ENCODE results near the gene ARMC10.
"Not testable (repeated sequence)": the region's sequence is repeated elsewhere in the genome, so short reads cannot be mapped to it uniquely, and the experiment has no call there.

ARMC10 gene

GRCh38 chr7:103106703-103107070, 31.7 kb downstream of the ARMC10 start:
- not testable (repeated sequence) for H3K36me3 ChIP-seq (ENCODE audit: control insufficient read depth, low read depth, low read length); H3K9ac ChIP-seq (ENCODE audit: low read length); H3K9me3 ChIP-seq (ENCODE audit: control insufficient read depth, low read depth, low read length); H3K4me3 ChIP-seq (ENCODE audit: low read length); H3K27ac ChIP-seq (ENCODE audit: low read length); H3K27me3 ChIP-seq (ENCODE audit: control insufficient read depth, insufficient read depth, low read length)
- peaks cover 10% of the 10 kb centered on the region for H3K4me1 ChIP-seq (ENCODE audit: control insufficient read depth, low read depth, low read length)

DNA sequence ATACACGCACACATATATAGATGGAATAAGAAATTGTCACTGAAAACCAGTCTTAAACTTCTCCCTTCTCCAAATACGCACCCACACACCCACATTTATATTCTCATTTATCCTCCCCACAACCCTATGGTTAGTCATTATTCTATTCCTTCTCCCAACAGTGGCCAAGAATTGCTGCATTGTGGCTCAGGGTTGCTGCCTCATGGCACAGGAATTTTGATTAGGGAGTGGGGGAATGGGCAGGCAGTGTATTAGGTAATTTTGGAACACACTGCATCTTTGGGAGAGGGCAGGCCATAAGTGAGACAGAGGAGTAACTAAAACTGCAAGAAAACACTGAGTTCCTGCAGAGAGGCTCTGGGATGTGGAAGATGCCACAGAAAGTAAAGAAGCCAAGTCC, 38.2 kb downstream of the ARMC10 start:
- Histone ChIP-seq H3K9ac (ENCODE audit: low read length) (no peak overlapping the region), H3K4me1 (ENCODE audit: control insufficient read depth, low read depth, low read length) (no peaks in the 10 kb centered on the region), H3K36me3 (ENCODE audit: control insufficient read depth, low read depth, low read length) (peaks cover 5% of the 10 kb centered on the region), H3K27me3 (ENCODE audit: control insufficient read depth, insufficient read depth, low read length) (no peaks in the 10 kb centered on the region), H3K27ac (ENCODE audit: low read length) (no peak overlapping the region), H3K4me3 (ENCODE audit: low read length) (no peak overlapping the region), H3K9me3 (ENCODE audit: control insufficient read depth, low read depth, low read length) (no peaks in the 10 kb centered on the region)

DNA sequence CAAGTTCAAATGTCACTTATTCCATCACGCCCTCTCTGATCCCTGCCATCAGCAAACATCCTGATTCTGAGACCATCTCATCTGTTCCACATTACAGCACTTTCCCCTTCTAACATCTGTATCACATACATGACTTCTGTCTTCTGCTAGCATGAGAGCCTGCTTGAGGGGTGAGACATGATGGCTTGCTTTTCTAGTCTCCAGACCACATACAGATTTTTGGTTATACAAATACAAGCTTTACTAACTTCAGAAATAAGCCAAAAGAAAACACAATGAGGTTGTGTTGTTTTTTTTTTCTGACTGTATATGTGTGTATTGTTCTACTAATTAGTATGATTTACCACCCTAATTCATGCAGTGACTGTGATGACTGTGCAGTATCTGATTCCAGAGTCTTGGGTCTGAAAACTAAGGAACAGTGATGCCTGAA, 39.7 kb downstream of the ARMC10 start:
- H3K9me3 ChIP-seq (ENCODE audit: control insufficient read depth, low read depth, low read length): no peaks in the 10 kb centered on the region

DNA sequence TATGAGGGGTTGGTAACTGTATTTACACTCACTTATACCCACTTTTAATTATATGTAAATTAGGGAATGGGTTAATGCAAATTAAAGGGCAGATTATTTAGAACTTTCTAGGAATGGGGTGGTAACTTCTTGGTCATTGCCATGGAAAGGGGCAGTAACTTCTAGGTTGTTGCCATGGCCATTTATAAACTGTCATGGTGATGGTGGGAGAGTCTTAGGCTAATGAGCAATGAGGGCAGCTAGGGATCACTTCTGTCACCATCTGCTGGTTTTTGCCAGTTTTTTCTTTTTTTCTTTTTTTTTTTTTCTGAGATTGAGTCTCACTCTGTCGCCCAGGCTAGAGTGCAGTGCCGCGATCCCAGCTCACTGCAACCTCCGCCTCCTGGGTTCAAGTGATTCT, 40.8 kb downstream of the ARMC10 start:
- H3K36me3 ChIP-seq (ENCODE audit: control insufficient read depth, low read depth, low read length): peaks cover 11% of the 10 kb centered on the region
- no peaks in the 10 kb centered on the region for H3K9me3 ChIP-seq (ENCODE audit: control insufficient read depth, low read depth, low read length)
- no peak overlapping the region for H3K4me3 ChIP-seq (ENCODE audit: low read length)
- no peaks in the 10 kb centered on the region for H3K27me3 ChIP-seq (ENCODE audit: control insufficient read depth, insufficient read depth, low read length)
- no peak overlapping the region for H3K9ac ChIP-seq (ENCODE audit: low read length)
- H3K4me1 ChIP-seq (ENCODE audit: control insufficient read depth, low read depth, low read length): no peaks in the 10 kb centered on the region
- H3K27ac ChIP-seq (ENCODE audit: low read length): no peak overlapping the region

More for the DNA sequence above, 39.7 kb downstream of the ARMC10 start:
- no peak overlapping the region for H3K4me3 ChIP-seq (ENCODE audit: low read length)
- H3K27ac ChIP-seq (ENCODE audit: low read length): no peak overlapping the region
- peaks cover 5% of the 10 kb centered on the region for H3K36me3 ChIP-seq (ENCODE audit: control insufficient read depth, low read depth, low read length)
- no peaks in the 10 kb centered on the region for H3K4me1 ChIP-seq (ENCODE audit: control insufficient read depth, low read depth, low read length)
- H3K27me3 ChIP-seq (ENCODE audit: control insufficient read depth, insufficient read depth, low read length): no peaks in the 10 kb centered on the region
- H3K9ac ChIP-seq (ENCODE audit: low read length): no peak overlapping the region

- H3K9me3 ChIP-seq (ENCODE audit: control insufficient read depth, low read depth, low read length): no peaks in the 10 kb centered on the region
- H3K4me1 ChIP-seq (ENCODE audit: control insufficient read depth, low read depth, low read length): no peaks in the 10 kb centered on the region
- H3K27ac ChIP-seq (ENCODE audit: low read length): no peak overlapping the region
- H3K27me3 ChIP-seq (ENCODE audit: control insufficient read depth, insufficient read depth, low read length): no peaks in the 10 kb centered on the region
- no peak overlapping the region for H3K9ac ChIP-seq (ENCODE audit: low read length)
- peaks cover 15% of the 10 kb centered on the region for H3K36me3 ChIP-seq (ENCODE audit: control insufficient read depth, low read depth, low read length)
- no peak overlapping the region for H3K4me3 ChIP-seq (ENCODE audit: low read length)
Measured at GRCh38 chr7:103116511-103116910, 41.6 kb downstream of the ARMC10 start.

DNA sequence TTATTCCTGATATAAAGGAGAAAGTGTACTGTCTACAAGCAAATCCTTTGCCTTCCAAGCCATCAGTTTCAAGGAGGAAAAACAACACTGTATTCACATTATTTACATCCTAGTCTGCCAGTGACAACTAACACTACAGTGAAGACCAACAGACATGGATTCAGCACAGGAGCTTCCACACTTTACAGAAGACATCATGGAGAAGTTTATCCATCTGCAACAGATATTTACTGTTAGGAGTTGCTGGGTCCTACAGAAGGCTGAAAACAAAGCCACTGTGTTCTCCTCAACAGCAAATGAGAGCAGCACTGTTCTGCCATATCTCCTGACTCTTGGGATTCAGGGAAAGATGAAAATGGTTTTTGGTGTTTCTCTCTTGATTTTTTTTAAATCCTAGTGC, 42.1 kb downstream of the ARMC10 start:
- Histone ChIP-seq H3K27ac (ENCODE audit: low read length) (no peak overlapping the region), H3K4me1 (ENCODE audit: control insufficient read depth, low read depth, low read length) (no peaks in the 10 kb centered on the region), H3K9ac (ENCODE audit: low read length) (no peak overlapping the region), H3K27me3 (ENCODE audit: control insufficient read depth, insufficient read depth, low read length) (no peaks in the 10 kb centered on the region), H3K36me3 (ENCODE audit: control insufficient read depth, low read depth, low read length) (peaks cover 15% of the 10 kb centered on the region), H3K9me3 (ENCODE audit: control insufficient read depth, low read depth, low read length) (no peaks in the 10 kb centered on the region), H3K4me3 (ENCODE audit: low read length) (no peak overlapping the region)

GRCh38 chr7:103117465-103117864, 42.5 kb downstream of the ARMC10 start:
- Histone ChIP-seq H3K36me3 (ENCODE audit: control insufficient read depth, low read depth, low read length) (peaks cover 15% of the 10 kb centered on the region), H3K9ac (ENCODE audit: low read length) (no peak overlapping the region)

GRCh38 chr7:103119791-103120291, 44.9 kb downstream of the ARMC10 start:
- H3K4me3 ChIP-seq (ENCODE audit: low read length): no peak overlapping the region
- H3K9me3 ChIP-seq (ENCODE audit: control insufficient read depth, low read depth, low read length): no peaks in the 10 kb centered on the region
- H3K27me3 ChIP-seq (ENCODE audit: control insufficient read depth, insufficient read depth, low read length): no peaks in the 10 kb centered on the region
- no peak overlapping the region for H3K9ac ChIP-seq (ENCODE audit: low read length)
- no peak overlapping the region for H3K27ac ChIP-seq (ENCODE audit: low read length)
- H3K4me1 ChIP-seq (ENCODE audit: control insufficient read depth, low read depth, low read length): no peaks in the 10 kb centered on the region
- peaks cover 15% of the 10 kb centered on the region for H3K36me3 ChIP-seq (ENCODE audit: control insufficient read depth, low read depth, low read length)

More at GRCh38 chr7:103117465-103117864, 42.5 kb downstream of the ARMC10 start:
- H3K4me1 ChIP-seq (ENCODE audit: control insufficient read depth, low read depth, low read length): no peaks in the 10 kb centered on the region
- no peaks in the 10 kb centered on the region for H3K27me3 ChIP-seq (ENCODE audit: control insufficient read depth, insufficient read depth, low read length)
- H3K4me3 ChIP-seq (ENCODE audit: low read length): no peak overlapping the region
- no peaks in the 10 kb centered on the region for H3K9me3 ChIP-seq (ENCODE audit: control insufficient read depth, low read depth, low read length)
- H3K27ac ChIP-seq (ENCODE audit: low read length): no peak overlapping the region

DNA sequence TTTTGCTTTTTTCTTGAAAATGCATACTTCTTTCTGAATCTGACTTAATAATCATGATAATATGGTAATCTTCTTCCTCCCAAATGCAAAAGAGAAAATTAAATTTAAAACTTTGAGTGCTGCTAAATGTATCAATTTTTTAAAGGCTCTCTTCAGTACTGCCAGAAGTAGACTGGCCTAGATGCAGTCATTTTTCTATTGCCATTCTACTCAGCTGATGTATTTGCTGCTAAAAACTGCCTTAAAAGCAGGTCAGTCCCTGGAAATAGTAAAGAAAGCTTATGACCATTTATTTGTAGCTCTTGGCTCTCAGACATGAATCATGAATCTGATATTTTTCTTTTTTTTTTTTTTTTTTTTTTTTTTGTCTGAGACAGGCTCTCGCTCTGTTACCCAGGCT, 45.4 kb downstream of the ARMC10 start:
- H3K4me3 ChIP-seq (ENCODE audit: low read length): no peak overlapping the region
- no peaks in the 10 kb centered on the region for H3K27me3 ChIP-seq (ENCODE audit: control insufficient read depth, insufficient read depth, low read length)
- peaks cover 15% of the 10 kb centered on the region for H3K36me3 ChIP-seq (ENCODE audit: control insufficient read depth, low read depth, low read length)
- H3K9ac ChIP-seq (ENCODE audit: low read length): no peak overlapping the region
- no peaks in the 10 kb centered on the region for H3K9me3 ChIP-seq (ENCODE audit: control insufficient read depth, low read depth, low read length)
- H3K4me1 ChIP-seq (ENCODE audit: control insufficient read depth, low read depth, low read length): no peaks in the 10 kb centered on the region
- no peak overlapping the region for H3K27ac ChIP-seq (ENCODE audit: low read length)

GRCh38 chr7:103121641-103122040, 46.7 kb downstream of the ARMC10 start:
- Histone ChIP-seq H3K4me3 (ENCODE audit: low read length) (no peak overlapping the region), H3K36me3 (ENCODE audit: control insufficient read depth, low read depth, low read length) (peaks cover 19% of the 10 kb centered on the region), H3K27ac (ENCODE audit: low read length) (no peak overlapping the region), H3K9ac (ENCODE audit: low read length) (no peak overlapping the region), H3K27me3 (ENCODE audit: control insufficient read depth, insufficient read depth, low read length) (no peaks in the 10 kb centered on the region), H3K9me3 (ENCODE audit: control insufficient read depth, low read depth, low read length) (no peaks in the 10 kb centered on the region), H3K4me1 (ENCODE audit: control insufficient read depth, low read depth, low read length) (no peaks in the 10 kb centered on the region)

GRCh38 chr7:103123529-103123928, 48.6 kb downstream of the ARMC10 start:
- no peak overlapping the region for H3K9ac ChIP-seq (ENCODE audit: low read length)
- H3K27me3 ChIP-seq (ENCODE audit: control insufficient read depth, insufficient read depth, low read length): no peaks in the 10 kb centered on the region
- no peak overlapping the region for H3K27ac ChIP-seq (ENCODE audit: low read length)
- H3K4me1 ChIP-seq (ENCODE audit: control insufficient read depth, low read depth, low read length): no peaks in the 10 kb centered on the region
- H3K4me3 ChIP-seq (ENCODE audit: low read length): no peak overlapping the region
- H3K9me3 ChIP-seq (ENCODE audit: control insufficient read depth, low read depth, low read length): no peaks in the 10 kb centered on the region
- peaks cover 27% of the 10 kb centered on the region for H3K36me3 ChIP-seq (ENCODE audit: control insufficient read depth, low read depth, low read length)

DNA sequence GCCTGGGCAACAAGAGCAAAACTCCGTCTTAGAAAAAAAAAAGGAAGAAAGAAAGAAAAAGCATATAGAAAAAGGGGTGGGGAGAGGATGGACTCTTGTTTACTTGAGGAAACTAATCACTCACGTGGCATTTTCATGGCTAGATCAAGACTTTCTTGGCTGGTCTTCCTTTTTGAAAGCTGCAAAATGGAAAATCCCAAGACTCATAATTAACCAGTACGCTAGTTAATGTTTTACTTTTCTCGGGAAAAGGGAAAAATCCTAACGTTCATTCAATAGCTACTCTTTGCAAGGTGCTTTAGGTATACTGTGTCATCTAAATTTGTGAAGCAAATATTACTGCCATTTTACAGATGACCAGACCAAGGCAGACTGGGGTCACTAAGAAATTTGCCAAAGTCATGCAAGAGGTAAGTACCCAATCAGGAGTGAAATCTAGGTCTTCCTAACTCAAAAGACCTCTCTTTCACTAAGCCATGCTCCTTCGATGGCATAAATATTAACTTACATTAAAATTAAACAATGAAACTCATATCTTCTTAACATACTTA, 49.6 kb downstream of the ARMC10 start:
- Histone ChIP-seq H3K4me1 (ENCODE audit: control insufficient read depth, low read depth, low read length) (no peaks in the 10 kb centered on the region), H3K9me3 (ENCODE audit: control insufficient read depth, low read depth, low read length) (no peaks in the 10 kb centered on the region), H3K36me3 (ENCODE audit: control insufficient read depth, low read depth, low read length) (peaks cover 27% of the 10 kb centered on the region), H3K27me3 (ENCODE audit: control insufficient read depth, insufficient read depth, low read length) (no peaks in the 10 kb centered on the region), H3K9ac (ENCODE audit: low read length) (no peak overlapping the region), H3K4me3 (ENCODE audit: low read length) (no peak overlapping the region), H3K27ac (ENCODE audit: low read length) (no peak overlapping the region)
